Stimulated activated CD4-positive, alpha-beta T cell treated with anti-CD3 and anti-CD28 coated beads, Interleukin-12 subunit alpha, Interleukin-12 subunit beta, amount 100 ng/mL, for 24 hours (primary cell): ENCODE results near the gene TNK2.
A peak's percentile ranks its signal among the peaks of the same experiment; 100 is the strongest.
"Not testable (repeated sequence)": the region's sequence is repeated elsewhere in the genome, so short reads cannot be mapped to it uniquely, and the experiment has no call there.

Experiments used
- DNase-seq, 2 experiments: peaks; one replicate each; pipeline ENCODE4 v3.0.0-alpha.2; 2020; ENCODE audit warnings: low read depth in 2 of 2

Gene TNK2

GRCh38 chr3:195870442-195870841 is 37.9 kb downstream of the TNK2 start:
- no peak for DNase-seq

- DNase-seq = no peak
Observed at GRCh38 chr3:195869413-195870001, 38.8 kb downstream of the TNK2 start.

DNA sequence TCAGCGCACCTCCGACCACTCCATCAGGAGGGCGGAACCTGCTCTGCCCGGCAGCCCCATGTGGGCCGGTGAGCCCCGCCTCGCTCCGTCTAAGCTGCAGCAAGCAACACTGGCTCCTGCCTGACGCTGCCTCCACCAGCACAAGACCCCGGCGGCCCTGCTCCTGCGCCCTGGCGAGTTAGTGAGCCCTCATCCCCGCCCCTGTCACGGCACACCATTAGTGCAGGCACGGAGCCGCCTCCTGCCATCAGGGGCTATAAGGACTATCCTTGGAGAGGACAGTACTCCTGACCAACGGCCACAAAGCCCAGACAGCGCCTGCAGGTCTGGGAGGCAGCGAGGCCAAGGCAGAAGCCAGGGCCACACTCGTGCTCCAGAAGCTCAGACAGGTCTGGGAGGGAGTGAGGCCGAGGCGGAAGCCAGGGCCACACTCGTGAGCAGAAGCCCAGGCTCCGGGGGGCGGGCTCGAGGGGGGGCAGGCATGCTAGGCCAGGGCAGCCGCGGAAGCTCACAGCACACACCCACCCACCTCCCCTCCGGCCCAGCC is 39.4 kb downstream of the TNK2 start:
- no peak for DNase-seq

DNA sequence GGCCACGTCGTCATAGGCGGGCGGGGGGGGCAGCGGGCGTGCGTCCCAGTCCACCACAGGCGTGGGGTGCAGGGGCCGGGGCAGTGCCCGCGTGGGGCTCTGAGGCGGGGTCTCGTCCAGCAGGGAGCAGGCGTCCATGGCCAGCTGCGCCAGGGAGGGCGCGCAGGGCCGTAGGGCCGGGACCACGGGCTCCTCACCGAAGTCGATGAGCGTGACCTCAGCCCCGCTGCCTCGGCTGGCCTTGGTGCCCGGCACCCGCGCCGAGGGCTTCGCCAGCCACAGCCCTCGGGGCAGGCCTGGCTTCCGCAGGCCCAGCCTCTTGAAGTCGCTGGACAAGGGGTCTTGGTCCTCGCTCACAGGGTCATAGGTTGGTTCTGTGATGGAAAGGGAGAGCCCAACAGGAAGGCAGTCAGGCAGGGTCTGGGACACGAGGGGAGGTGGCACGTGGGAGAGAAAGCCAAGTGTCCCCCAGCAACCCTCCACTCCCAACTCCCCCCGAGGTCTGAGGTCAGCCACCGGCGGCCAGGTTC is 40.0 kb downstream of the TNK2 start:
- no peak for DNase-seq

DNA sequence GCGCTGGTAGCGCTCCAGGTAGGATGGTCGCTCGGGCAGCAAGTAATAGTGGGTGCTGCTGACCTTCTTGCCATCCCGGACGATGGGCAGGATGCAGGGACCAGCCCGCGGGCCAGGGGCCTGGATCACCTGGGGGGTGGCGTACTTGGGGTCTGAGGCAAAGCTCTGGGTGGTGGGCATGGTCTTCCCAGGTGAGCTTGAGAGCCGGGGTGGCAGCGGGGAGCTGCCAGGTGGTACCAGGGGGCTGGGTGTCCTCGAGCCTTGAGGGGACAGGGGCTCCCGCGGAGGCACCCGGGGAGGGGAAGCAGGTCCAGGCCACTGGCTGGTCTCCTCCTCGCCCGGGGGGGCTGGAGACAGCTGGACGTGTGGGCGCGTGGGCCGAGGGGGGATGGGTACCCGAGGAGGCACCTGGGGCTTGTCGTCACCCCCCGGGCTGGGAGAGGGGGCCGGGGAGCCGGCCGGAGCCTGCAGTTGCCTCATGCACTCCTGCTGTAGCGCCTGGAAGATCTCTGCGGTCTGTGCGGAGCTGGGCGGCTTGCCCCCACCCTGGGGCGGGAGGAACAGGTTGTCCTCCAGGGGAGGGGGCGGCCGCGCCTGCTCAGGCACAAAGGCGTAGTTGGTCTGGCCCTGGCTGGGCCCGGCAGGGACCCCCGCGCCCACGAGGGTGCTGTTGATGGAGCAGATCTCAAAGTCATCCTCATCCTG is 40.6 kb downstream of the TNK2 start:
- DNase-seq = no peak

DNA sequence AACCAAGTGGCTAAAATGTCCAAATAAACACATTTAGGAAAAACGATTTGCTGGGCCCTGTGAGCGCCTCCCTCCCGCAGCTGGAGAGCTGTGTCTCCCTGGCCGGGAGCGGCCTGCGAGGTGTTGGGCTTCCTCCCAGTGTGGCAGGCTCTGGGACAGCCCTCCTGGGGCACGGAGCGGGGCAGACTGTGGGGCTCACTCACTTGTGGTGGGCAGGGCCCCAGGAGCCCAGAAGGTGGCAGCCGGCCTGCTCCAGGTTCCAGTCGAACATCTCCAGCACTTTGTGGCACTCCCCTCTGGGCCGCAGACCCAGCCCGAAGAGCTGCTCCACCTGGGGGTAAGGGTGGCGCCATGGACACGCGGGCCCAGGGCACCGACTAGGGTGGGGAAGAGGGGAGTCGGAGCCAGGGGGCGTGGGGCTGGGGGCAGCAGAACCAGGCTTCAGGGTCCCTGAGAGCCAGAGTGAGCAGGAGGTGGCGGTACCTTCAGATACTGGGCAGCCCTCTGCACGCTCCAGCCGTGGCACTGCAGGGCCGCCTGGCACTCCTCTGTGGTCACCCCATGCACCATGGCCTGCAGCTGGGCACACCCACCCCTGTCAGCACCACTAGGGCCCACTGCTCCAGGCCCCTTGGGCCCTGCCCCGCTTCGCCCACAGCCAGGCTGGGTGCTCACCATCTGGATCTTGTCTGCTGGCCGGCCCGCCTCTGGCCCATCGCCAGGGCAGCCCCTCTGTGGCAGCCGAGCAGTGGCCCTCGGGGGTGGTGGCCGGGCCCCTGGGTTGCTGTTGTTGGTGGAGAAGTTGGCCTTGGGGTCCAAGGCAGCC is 41.5 kb downstream of the TNK2 start:
- DNase-seq = no peak

DNA sequence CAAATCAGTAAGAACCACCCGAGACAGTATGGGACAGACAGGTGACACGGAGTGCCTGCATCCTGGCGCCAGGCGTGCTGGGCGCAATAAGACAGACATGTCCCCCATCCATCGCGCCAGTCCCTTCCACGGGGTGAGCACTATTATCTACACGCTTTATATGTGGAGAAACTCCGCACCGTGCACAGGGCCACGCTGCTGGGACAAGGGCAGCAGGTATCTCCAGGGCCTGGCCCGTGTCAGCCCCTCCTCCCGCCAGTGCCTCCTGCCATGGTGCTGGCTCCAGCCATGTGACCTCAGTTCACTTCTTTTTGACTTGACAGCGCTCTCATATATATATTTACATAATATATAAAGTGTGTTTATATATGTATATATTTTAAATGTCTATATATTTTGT is 42.6 kb downstream of the TNK2 start:
- no peak for DNase-seq

DNA sequence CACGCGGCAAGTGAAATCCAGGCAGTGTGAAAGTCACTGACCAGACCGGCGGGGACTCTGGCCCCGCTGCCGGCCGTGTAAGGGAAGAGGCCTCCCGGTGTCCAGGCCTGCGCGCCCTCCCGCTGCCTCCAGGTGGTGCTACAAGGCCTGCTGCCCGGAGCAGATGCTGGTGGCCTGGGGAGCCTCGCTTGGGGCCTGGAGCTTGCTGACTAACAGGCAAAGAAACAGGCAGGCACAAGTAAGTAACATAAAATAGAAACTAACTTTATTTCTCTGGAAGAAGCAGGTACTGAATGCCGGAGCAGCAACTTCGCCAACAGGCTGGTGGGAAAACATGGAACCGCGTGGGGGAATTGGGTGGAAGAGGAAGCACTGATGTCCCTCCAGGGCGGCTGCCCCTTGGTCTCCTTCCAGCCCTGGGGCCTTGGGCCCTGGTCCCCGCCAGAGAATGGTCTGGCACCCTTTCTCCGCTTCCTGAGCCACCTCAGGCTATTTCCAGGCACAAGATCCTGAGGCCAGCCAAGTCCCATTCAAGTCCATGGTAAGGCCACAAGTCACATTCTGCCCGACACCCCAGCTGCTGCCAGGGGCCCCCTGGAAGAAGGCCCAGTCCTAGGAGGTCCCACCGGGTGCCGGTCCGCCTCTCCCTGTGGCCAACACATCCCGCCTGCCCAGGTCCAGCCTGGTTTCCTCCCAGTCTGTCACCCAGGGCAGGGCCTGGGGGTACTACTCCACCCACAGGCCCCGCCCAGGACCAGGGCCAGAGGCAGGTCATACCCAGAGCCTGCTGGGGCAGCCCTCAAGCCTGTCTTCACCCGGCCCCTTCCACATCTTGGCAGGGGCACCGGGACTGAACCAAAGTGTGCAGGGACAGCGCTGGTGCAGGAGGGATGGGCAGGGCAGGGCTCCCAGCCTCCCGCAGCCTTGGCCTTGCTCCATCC is 45.0 kb downstream of the TNK2 start:
- DNase-seq = peak; percentile 39 to 61

GRCh38 chr3:195862318-195862717 is 46.0 kb downstream of the TNK2 start:
- not testable (repeated sequence) for DNase-seq

- DNase-seq = no peak
Observed at GRCh38 chr3:195860456-195860855, 47.9 kb downstream of the TNK2 start.

GRCh38 chr3:195859846-195860411 is 48.4 kb downstream of the TNK2 start:
- DNase-seq = no peak

- peak; percentile 48 to 83 for DNase-seq
Observed at GRCh38 chr3:195859061-195859845, 49.1 kb downstream of the TNK2 start.

DNA sequence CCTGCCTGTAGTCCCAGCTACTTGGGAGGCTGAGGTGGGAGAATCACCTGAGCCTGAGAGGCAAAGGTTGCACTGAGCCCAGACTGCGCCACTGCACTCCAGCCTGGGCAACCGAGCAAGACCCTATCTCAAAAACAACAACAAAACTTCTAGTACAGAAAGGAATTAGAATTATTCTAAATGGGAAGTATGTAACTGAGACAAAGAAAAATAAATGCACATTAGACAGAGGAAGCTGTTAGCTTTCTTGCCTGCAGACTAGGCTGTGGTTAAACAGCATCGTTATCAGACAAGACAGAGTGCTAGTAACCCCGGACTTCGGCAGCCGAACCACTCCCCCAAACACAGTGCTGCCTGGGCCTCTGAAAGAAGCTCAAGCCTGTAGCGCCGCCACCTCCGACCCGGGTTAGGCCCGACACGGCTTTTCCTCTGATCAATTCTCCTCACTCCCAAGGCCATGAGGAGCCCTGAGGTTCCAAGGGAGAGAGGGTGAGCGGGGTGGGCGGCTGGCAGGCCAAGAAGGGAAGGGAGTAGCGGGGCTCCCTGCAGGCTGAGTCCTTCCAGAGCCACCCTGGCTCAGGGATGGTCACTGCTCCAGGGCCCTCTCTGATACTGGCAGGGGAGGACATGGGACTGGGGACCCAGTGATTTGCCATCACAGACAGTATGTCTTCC is 51.8 kb downstream of the TNK2 start:
- DNase-seq = no peak

- DNase-seq = no peak
Observed at GRCh38 chr3:195855471-195856409, 52.6 kb downstream of the TNK2 start.

- no peak for DNase-seq
Observed at GRCh38 chr3:195854628-195855294, 53.6 kb downstream of the TNK2 start.

- DNase-seq = no peak
Observed at GRCh38 chr3:195853996-195854395, 54.4 kb downstream of the TNK2 start.

DNA sequence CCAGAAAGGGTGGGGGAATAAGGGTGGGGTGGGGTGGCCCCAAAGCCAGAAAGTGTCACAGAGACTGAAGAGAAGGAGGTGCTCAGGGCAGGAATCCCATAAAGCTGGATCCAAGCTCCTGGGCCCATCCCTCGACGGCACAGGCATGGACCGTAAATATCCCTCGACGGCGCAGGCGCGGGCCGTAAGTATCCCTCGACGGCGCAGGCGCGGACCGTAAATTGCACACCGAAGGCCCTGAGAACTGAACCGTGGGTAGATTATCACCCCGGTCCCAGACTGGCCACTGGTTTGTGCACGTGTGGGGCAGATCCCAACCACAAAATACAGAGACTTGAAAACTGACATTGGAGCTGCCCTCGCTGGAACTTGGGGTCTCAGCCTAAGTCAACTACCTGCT is 55.3 kb downstream of the TNK2 start:
- DNase-seq = no peak
